Bone marrow (tissue), 2 donors: Measurements from ENCODE around the gene ASPSCR1.

Experiments used
- DNase-seq, 2 donors: peaks; one replicate each; lab custom pipeline; 2025; lab: John Stamatoyannopoulos, UW

ASPSCR1 gene

GRCh38 chr17:81960130-81960958 lies 17.1 kb upstream of the ASPSCR1 start:
- no peak for DNase-seq

GRCh38 chr17:81961087-81961511 lies 16.3 kb upstream of the ASPSCR1 start, which contains the start of gene NOTUM:
TSS of gene NOTUM (minus strand) at chr17:81961187. CDS start at chr17:81960909, 278 bp downstream.
- DNase-seq: no peak

GRCh38 chr17:81961521-81962498 lies 15.6 kb upstream of the ASPSCR1 start:
- no peak for DNase-seq

GRCh38 chr17:81962499-81963441 lies 14.7 kb upstream of the ASPSCR1 start:
- no peak for DNase-seq

GRCh38 chr17:81964081-81964849 lies 13.2 kb upstream of the ASPSCR1 start:
- DNase-seq: no peak

- DNase-seq: no peak
These were observed 10.8 kb upstream of the ASPSCR1 start for GRCh38 chr17:81966343-81967243.

GRCh38 chr17:81967244-81967532 lies 10.2 kb upstream of the ASPSCR1 start:
- no peak for DNase-seq

GRCh38 chr17:81967533-81968395 lies 9.7 kb upstream of the ASPSCR1 start:
- peak in 1 of 2 donors; percentile 72 for DNase-seq

- DNase-seq: no peak
These were observed 9.1 kb upstream of the ASPSCR1 start for GRCh38 chr17:81968396-81968745.

GRCh38 chr17:81968850-81969812 lies 8.3 kb upstream of the ASPSCR1 start:
- DNase-seq: no peak

- DNase-seq: no peak
These were observed 4.0 kb upstream of the ASPSCR1 start for GRCh38 chr17:81973432-81973831.

- DNase-seq: no peak
These were observed 858 bp upstream of the ASPSCR1 start for GRCh38 chr17:81976332-81977210.

- DNase-seq: no peak
These were observed 1.3 kb downstream of the ASPSCR1 start for GRCh38 chr17:81978524-81979298.

- no peak for DNase-seq
These were observed 2.7 kb downstream of the ASPSCR1 start for GRCh38 chr17:81980122-81980521.

GRCh38 chr17:81980707-81981343 lies 3.4 kb downstream of the ASPSCR1 start:
- no peak for DNase-seq
